HL-60 (cell line): ENCODE results near the gene MAP3K21.

Source experiments
- DNase-seq, 2 experiments: peaks; one replicate each; pipeline ENCODE4 v3.0.0-alpha.2; 2010 to 2020; ENCODE audit warnings: low read depth in 1 of 2, low spot score in 1 of 2
- H3K27ac ChIP-seq: fragments of 250-450 bp; sonication (Bioruptor Pico); replicated peaks from 2 replicates; pipeline ENCODE4 v1.5.1; 2020; ENCODE audit warnings: mild to moderate bottlenecking, moderate library complexity
- H3K27me3 ChIP-seq: fragments of 250-450 bp; sonication (Bioruptor Pico); 2 replicates; pipeline ENCODE4 v1.5.1; 2021; ENCODE audit warnings: mild to moderate bottlenecking, moderate library complexity; ENCODE audit not compliant: insufficient read depth, poor library complexity, severe bottlenecking
- H3K4me3 ChIP-seq: replicated peaks from 2 replicates; pipeline ENCODE4 v1.5.1; 2011; ENCODE audit warnings: mild to moderate bottlenecking, control low read depth, low read length; ENCODE audit not compliant: insufficient read depth
- CTCF ChIP-seq: IDR thresholded peaks from one replicate; pipeline ENCODE4 v1.5.1; 2011; ENCODE audit warnings: low read length, control low read depth, inconsistent platforms; ENCODE audit not compliant: insufficient read depth
- GABPA ChIP-seq: IDR thresholded peaks from 2 replicates; pipeline ENCODE4 v1.6.1; 2012; ENCODE audit warnings: low read depth
- POLR2AphosphoS5 ChIP-seq: IDR thresholded peaks from 2 replicates; pipeline ENCODE4 v1.6.1; 2012; ENCODE audit warnings: low read depth
- REST ChIP-seq: IDR thresholded peaks from 2 replicates; pipeline ENCODE4 v1.6.1; 2012; ENCODE audit warnings: low read depth; ENCODE audit not compliant: insufficient replicate concordance
- SPI1 ChIP-seq: IDR thresholded peaks from 2 replicates; pipeline ENCODE4 v1.6.1; 2012; ENCODE audit warnings: low read depth, mild to moderate bottlenecking, borderline replicate concordance

Gene MAP3K21

GRCh38 chr1:233354983-233355382 is 27.5 kb downstream of the MAP3K21 start:
- DNase-seq, result no peak
- no peak overlapping the region for H3K27ac ChIP-seq
- no peak overlapping the region for H3K4me3 ChIP-seq
- no peaks in the 10 kb centered on the region for H3K27me3 ChIP-seq
- TF ChIP-seq POLR2AphosphoS5 (no peak), CTCF (no peak), SPI1 (no peak), REST (no peak), GABPA (no peak)

- no peak overlapping the region for H3K27ac ChIP-seq
- no peak overlapping the region for H3K4me3 ChIP-seq
- TF ChIP-seq CTCF (no peak), GABPA (no peak), POLR2AphosphoS5 (no peak), SPI1 (no peak), REST (no peak)
- H3K27me3 ChIP-seq, result no peaks in the 10 kb centered on the region
- DNase-seq, result no peak
Observed at GRCh38 chr1:233355841-233356704, 28.5 kb downstream of the MAP3K21 start.

GRCh38 chr1:233356705-233356987 is 29.1 kb downstream of the MAP3K21 start:
- H3K4me3 ChIP-seq, result no peak overlapping the region
- H3K27me3 ChIP-seq, result no peaks in the 10 kb centered on the region

More at GRCh38 chr1:233356705-233356987, 29.1 kb downstream of the MAP3K21 start:
- TF ChIP-seq SPI1 (no peak), CTCF (no peak), REST (no peak), GABPA (no peak), POLR2AphosphoS5 (no peak)
- DNase-seq, result no peak
- H3K27ac ChIP-seq, result no peak overlapping the region
